K562 (cell line): ENCODE measurements around the gene SYPL2. TPM values are rescaled to one million over a fixed set of nuclear protein-coding genes. Genes with fewer than 3 reads are reported as not detected.

ENCODE experiments used
- BCL6 ChIP-seq: fragments of 250-450 bp; sonication (Bioruptor Pico); IDR thresholded peaks from 2 replicates; pipeline ENCODE4 v1.4.0; 2020
- DACH1 ChIP-seq: fragments of 450-650 bp; IDR thresholded peaks from 2 replicates; pipeline ENCODE4 v1.6.1; 2018; ENCODE audit not compliant: partially characterized antibody
- ESRRA ChIP-seq: fragments of 450-650 bp; IDR thresholded peaks from 2 replicates; pipeline ENCODE4 v1.6.1; 2014; ENCODE audit warnings: low read depth, mild to moderate bottlenecking, moderate library complexity, borderline replicate concordance
- ESRRB ChIP-seq: fragments of 250-450 bp; sonication (Bioruptor Pico); IDR thresholded peaks from 2 replicates; pipeline ENCODE4 v1.5.0; 2020; ENCODE audit warnings: mild to moderate bottlenecking, moderate library complexity, borderline replicate concordance
- HDGF ChIP-seq: fragments of 450-650 bp; IDR thresholded peaks from 2 replicates; pipeline ENCODE4 v1.6.1; 2016
- HOMEZ ChIP-seq: fragments of 250-450 bp; sonication (Bioruptor Pico); IDR thresholded peaks from 2 replicates; pipeline ENCODE4 v1.4.0; 2020; ENCODE audit warnings: mild to moderate bottlenecking, moderate library complexity
- HSF4 ChIP-seq: fragments of 250-450 bp; sonication (Bioruptor Pico); IDR thresholded peaks from 2 replicates; pipeline ENCODE4 v2.1.2; 2022; ENCODE audit warnings: mild to moderate bottlenecking, moderate library complexity, borderline replicate concordance
- KLF10 ChIP-seq: fragments of 250-450 bp; sonication (Bioruptor Pico); IDR thresholded peaks from 2 replicates; pipeline ENCODE4 v1.6.1; 2021; ENCODE audit warnings: matching md5 sums
- NCOA1 ChIP-seq: fragments of 450-650 bp; IDR thresholded peaks from 2 replicates; pipeline ENCODE4 v1.6.1; 2016; ENCODE audit warnings: low read depth
- POLR2A ChIP-seq: fragments of 450-650 bp; conservative IDR thresholded peaks from 2 replicates; pipeline ENCODE4 v1.6.1; 2016
- PTBP1 ChIP-seq: fragments of 200-400 bp; formaldehyde crosslinking; IDR thresholded peaks from 2 replicates; pipeline ENCODE4 v1.6.1; 2017; ENCODE audit warnings: low read depth, low read length
- RHOXF2B ChIP-seq: fragments of 250-450 bp; sonication (Bioruptor Pico); conservative IDR thresholded peaks from 2 replicates; pipeline ENCODE4 v1.5.1; 2021
- TEAD2 ChIP-seq: fragments of 450-650 bp; IDR thresholded peaks from 2 replicates; pipeline ENCODE4 v1.6.1; 2016; ENCODE audit warnings: missing genetic modification characterization, control low read depth, missing compliant biosample characterization
- TEAD4 ChIP-seq, 2 experiments: sonication (generic) in 1 of 2; formaldehyde crosslinking in 1 of 2; IDR thresholded peaks; 2 replicates each; pipeline versions ENCODE4 v1.6.1 to v1.8.0; 2012 to 2022; ENCODE audit warnings: borderline replicate concordance in 1 of 2, inconsistent platforms in 1 of 2, low read length in 1 of 2, mild to moderate bottlenecking in 1 of 2, missing genetic modification reagents in 1 of 2
- ZNF197 ChIP-seq: fragments of 200-800 bp; sonication (Bioruptor generic); IDR thresholded peaks from 2 replicates; pipeline ENCODE4 v1.6.1; 2016; ENCODE audit warnings: low read depth, missing genetic modification characterization, missing compliant biosample characterization
- ZNF436 ChIP-seq: fragments of 250-450, 450-650 bp; sonication (Bioruptor Pico); formaldehyde crosslinking; IDR thresholded peaks from 2 replicates; pipeline ENCODE4 v1.7.0; 2020; ENCODE audit warnings: mild to moderate bottlenecking
- ZNF511 ChIP-seq: sonication (generic); formaldehyde crosslinking; IDR thresholded peaks from 2 replicates; pipeline ENCODE4 v1.8.0; 2022; ENCODE audit warnings: mild to moderate bottlenecking, missing genetic modification reagents
- polyA plus RNA-seq, 8 experiments: library from polyadenylated mRNA; depleted of rRNA in 4 of 8; stranded (reverse) in 5 of 8; unstranded in 3 of 8; fragments of >200 nt; fragmentation: Nextera tagmentation in 2 of 8; fragmentation: Illumina TruSeq in 1 of 8; extraction: Ambion mirVana in 2 of 8; extraction: Trizol in 1 of 8; gene quantifications; 2 replicates each; pipeline versions ENCODE4 v1.2.1 to v1.2.3, GENCODE V29; 2011 to 2014; ENCODE audit warnings: inconsistent platforms in 1 of 8, missing spikeins in 1 of 8
- total RNA-seq, 7 experiments: library from RNA; depleted of rRNA in 6 of 7; stranded (reverse); fragments of >200 nt in 6 of 7; fragmentation: Illumina TruSeq in 2 of 7; extraction: Trizol in 2 of 7; gene quantifications; 2 replicates each; pipeline versions ENCODE4 v1.2.1 to v1.2.3, GENCODE V29; 2011 to 2021; ENCODE audit warnings: low replicate concordance in 1 of 7
- TF ChIP-seq, protein P1 (sequence below): IDR thresholded peaks from 2 replicates; pipeline ENCODE4 v1.6.1; 2012; ENCODE audit warnings: low read depth, low read length, improper control_type of control experiment, borderline replicate concordance
- TF ChIP-seq, protein P2 (sequence below): fragments of 450-650 bp; IDR thresholded peaks from 2 replicates; pipeline ENCODE4 v1.7.1; 2018; ENCODE audit warnings: mild to moderate bottlenecking, low read depth; ENCODE audit not compliant: partially characterized antibody
- TF ChIP-seq, protein P3 (sequence below): fragments of 200-800 bp; sonication (Bioruptor generic); IDR thresholded peaks from 2 replicates; pipeline ENCODE4 v1.6.1; 2017; ENCODE audit warnings: missing genetic modification characterization, missing compliant biosample characterization

Gene SYPL2
- total and polyA plus RNA-seq, 9 of the 15 experiments (the other 6 are each of a cell fraction or from before 2014, with no cell fraction given) = 0.03 to 0.20 (median 0.07) TPM; not detected in 2

GRCh38 chr1:109483672-109484518 is 17.5 kb downstream of the SYPL2 start, which contains the start of gene ATXN7L2 (continued):
- TF ChIP-seq, protein P1, sequence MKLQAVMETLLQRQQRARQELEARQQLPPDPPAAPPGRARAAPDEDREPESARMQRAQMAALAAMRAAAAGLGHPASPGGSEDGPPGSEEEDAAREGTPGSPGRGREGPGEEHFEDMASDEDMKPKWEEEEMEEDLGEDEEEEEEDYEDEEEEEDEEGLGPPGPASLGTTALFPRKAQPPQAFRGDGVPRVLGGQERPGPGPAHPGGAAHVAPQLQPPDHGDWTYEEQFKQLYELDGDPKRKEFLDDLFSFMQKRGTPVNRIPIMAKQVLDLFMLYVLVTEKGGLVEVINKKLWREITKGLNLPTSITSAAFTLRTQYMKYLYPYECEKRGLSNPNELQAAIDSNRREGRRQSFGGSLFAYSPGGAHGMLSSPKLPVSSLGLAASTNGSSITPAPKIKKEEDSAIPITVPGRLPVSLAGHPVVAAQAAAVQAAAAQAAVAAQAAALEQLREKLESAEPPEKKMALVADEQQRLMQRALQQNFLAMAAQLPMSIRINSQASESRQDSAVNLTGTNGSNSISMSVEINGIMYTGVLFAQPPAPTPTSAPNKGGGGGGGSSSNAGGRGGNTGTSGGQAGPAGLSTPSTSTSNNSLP = no peak
- no peak for TF ChIP-seq HDGF
- TF ChIP-seq DACH1 = peak; percentile 28
- TF ChIP-seq TEAD4 (IDR thresholded peaks at IDR 0.05; ENCODE audit: low read length) = peak; percentile 33; the same call in 1 of the 2 replicates
- 0 out of 2 replicates have a peak, but pooled peaks have one; percentile 35 for TF ChIP-seq TEAD4 (CRISPR knock-in tag; IDR thresholded peaks at IDR 0.05; ENCODE audit: borderline replicate concordance)
- no peak for TF ChIP-seq HOMEZ (CRISPR knock-in tag)
- peak; percentile 94; the same call in 1 of the 2 replicates for TF ChIP-seq ZNF511 (CRISPR knock-in tag)
- TF ChIP-seq ESRRB (CRISPR knock-in tag) = no peak
- TF ChIP-seq ZNF197 = peak; percentile 90
- peak; percentile 46; the same call in 1 of the 2 replicates for TF ChIP-seq ESRRA
- TF ChIP-seq NCOA1 = peak; percentile 77
- no peak for TF ChIP-seq TEAD2
- TF ChIP-seq ZNF436 = no peak
- TF ChIP-seq POLR2A = peak; percentile 90
- no peak for TF ChIP-seq PTBP1
- no peak for TF ChIP-seq BCL6
- no peak for TF ChIP-seq HSF4 (CRISPR knock-in tag)
- TF ChIP-seq, protein P2, sequence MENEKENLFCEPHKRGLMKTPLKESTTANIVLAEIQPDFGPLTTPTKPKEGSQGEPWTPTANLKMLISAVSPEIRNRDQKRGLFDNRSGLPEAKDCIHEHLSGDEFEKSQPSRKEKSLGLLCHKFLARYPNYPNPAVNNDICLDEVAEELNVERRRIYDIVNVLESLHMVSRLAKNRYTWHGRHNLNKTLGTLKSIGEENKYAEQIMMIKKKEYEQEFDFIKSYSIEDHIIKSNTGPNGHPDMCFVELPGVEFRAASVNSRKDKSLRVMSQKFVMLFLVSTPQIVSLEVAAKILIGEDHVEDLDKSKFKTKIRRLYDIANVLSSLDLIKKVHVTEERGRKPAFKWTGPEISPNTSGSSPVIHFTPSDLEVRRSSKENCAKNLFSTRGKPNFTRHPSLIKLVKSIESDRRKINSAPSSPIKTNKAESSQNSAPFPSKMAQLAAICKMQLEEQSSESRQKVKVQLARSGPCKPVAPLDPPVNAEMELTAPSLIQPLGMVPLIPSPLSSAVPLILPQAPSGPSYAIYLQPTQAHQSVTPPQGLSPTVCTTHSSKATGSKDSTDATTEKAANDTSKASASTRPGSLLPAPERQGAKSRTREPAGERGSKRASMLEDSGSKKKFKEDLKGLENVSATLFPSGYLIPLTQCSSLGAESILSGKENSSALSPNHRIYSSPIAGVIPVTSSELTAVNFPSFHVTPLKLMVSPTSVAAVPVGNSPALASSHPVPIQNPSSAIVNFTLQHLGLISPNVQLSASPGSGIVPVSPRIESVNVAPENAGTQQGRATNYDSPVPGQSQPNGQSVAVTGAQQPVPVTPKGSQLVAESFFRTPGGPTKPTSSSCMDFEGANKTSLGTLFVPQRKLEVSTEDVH = peak; percentile 86
- TF ChIP-seq, protein P3, sequence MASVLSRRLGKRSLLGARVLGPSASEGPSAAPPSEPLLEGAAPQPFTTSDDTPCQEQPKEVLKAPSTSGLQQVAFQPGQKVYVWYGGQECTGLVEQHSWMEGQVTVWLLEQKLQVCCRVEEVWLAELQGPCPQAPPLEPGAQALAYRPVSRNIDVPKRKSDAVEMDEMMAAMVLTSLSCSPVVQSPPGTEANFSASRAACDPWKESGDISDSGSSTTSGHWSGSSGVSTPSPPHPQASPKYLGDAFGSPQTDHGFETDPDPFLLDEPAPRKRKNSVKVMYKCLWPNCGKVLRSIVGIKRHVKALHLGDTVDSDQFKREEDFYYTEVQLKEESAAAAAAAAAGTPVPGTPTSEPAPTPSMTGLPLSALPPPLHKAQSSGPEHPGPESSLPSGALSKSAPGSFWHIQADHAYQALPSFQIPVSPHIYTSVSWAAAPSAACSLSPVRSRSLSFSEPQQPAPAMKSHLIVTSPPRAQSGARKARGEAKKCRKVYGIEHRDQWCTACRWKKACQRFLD (CRISPR knock-in tag) = peak; percentile 96
- no peak for TF ChIP-seq KLF10 (CRISPR knock-in tag)
- no peak for TF ChIP-seq RHOXF2B (CRISPR knock-in tag)
